Mesenchymal stem cell (in vitro differentiated cells and primary cell): ENCODE data around the gene CEMIP.

Source experiments
- DNase-seq: peaks from one replicate; pipeline ENCODE4 v3.0.0-alpha.2; 2013
- H2AFZ ChIP-seq: one replicate; pipeline ENCODE4 v1.6.1; 2013; ENCODE audit warnings: low read depth, mild to moderate bottlenecking, control low read depth, inconsistent platforms, low read length, moderate library complexity
- H2AK5ac ChIP-seq: 2 replicates; pipeline ENCODE4 v1.6.1; 2013; ENCODE audit warnings: low read length, moderate library complexity, mild to moderate bottlenecking, inconsistent platforms; ENCODE audit not compliant: severe bottlenecking
- H2BK120ac ChIP-seq: one replicate; pipeline ENCODE4 v1.6.1; 2013; ENCODE audit warnings: low read depth, mild to moderate bottlenecking, inconsistent platforms, low read length, moderate library complexity
- H2BK12ac ChIP-seq, 2 experiments: one replicate each; pipeline ENCODE4 v1.6.1; 2013; ENCODE audit warnings: inconsistent platforms in 2 of 2, low read length in 2 of 2, mild to moderate bottlenecking in 2 of 2, moderate library complexity in 2 of 2, control low read depth in 1 of 2
- H2BK15ac ChIP-seq: one replicate; pipeline ENCODE4 v1.6.1; 2013; ENCODE audit warnings: mild to moderate bottlenecking, low read depth, inconsistent platforms; ENCODE audit not compliant: poor library complexity, severe bottlenecking
- H2BK5ac ChIP-seq: 2 replicates; pipeline ENCODE4 v1.6.1; 2013; ENCODE audit warnings: low read depth, mild to moderate bottlenecking, low read length, control low read depth, inconsistent platforms; ENCODE audit not compliant: poor library complexity, severe bottlenecking
- H3K14ac ChIP-seq, 2 experiments: one replicate each; pipeline ENCODE4 v1.6.1; 2013; ENCODE audit warnings: inconsistent platforms in 2 of 2, low read length in 2 of 2, control low read depth in 1 of 2, mild to moderate bottlenecking in 1 of 2, moderate library complexity in 1 of 2
- H3K18ac ChIP-seq, 2 experiments: one replicate each; pipeline ENCODE4 v1.6.1; 2013; ENCODE audit warnings: inconsistent platforms in 2 of 2, low read length in 2 of 2, control low read depth in 1 of 2, low read depth in 1 of 2, mild to moderate bottlenecking in 1 of 2
- H3K23ac ChIP-seq, 2 experiments: one replicate each; pipeline ENCODE4 v1.6.1; 2013; ENCODE audit warnings: inconsistent platforms in 2 of 2, low read length in 2 of 2, mild to moderate bottlenecking in 2 of 2, moderate library complexity in 2 of 2, control low read depth in 1 of 2
- H3K27ac ChIP-seq: 2 replicates; pipeline ENCODE4 v1.5.1; 2013; ENCODE audit warnings: mild to moderate bottlenecking, moderate library complexity, low read length, control low read depth, inconsistent platforms; ENCODE audit not compliant: poor library complexity, severe bottlenecking
- H3K27me3 ChIP-seq, 2 experiments: 2 replicates each; pipeline versions ENCODE4 v1.6.1 to v1.7.0; 2013; ENCODE audit warnings: low read length in 2 of 2, mild to moderate bottlenecking in 2 of 2, moderate library complexity in 2 of 2, control low read depth in 1 of 2, inconsistent platforms in 1 of 2; ENCODE audit not compliant: control insufficient read depth in 1 of 2, insufficient read depth in 1 of 2
- H3K36me3 ChIP-seq, 2 experiments: 2 replicates each; pipeline versions ENCODE4 v1.6.1 to v1.7.0; 2013; ENCODE audit warnings: low read length in 2 of 2, control low read depth in 1 of 2, inconsistent platforms in 1 of 2, low read depth in 1 of 2, mild to moderate bottlenecking in 1 of 2; ENCODE audit not compliant: insufficient read depth in 2 of 2, control insufficient read depth in 1 of 2
- H3K4ac ChIP-seq, 2 experiments: one replicate each; pipeline ENCODE4 v1.6.1; 2013; ENCODE audit warnings: inconsistent platforms in 2 of 2, low read length in 2 of 2, mild to moderate bottlenecking in 2 of 2, moderate library complexity in 2 of 2, control low read depth in 1 of 2, low read depth in 1 of 2
- H3K4me1 ChIP-seq: 2 replicates; pipeline ENCODE4 v1.6.1; 2013; ENCODE audit warnings: low read depth, low read length, control low read depth; ENCODE audit not compliant: control insufficient read depth, insufficient read depth
- H3K4me2 ChIP-seq: 2 replicates; pipeline ENCODE4 v1.6.1; 2013; ENCODE audit warnings: low read length, mild to moderate bottlenecking, inconsistent platforms; ENCODE audit not compliant: poor library complexity, severe bottlenecking
- H3K4me3 ChIP-seq, 2 experiments: 2 replicates each; pipeline versions ENCODE4 v1.5.1 to v1.7.0; 2013; ENCODE audit warnings: low read length in 2 of 2, mild to moderate bottlenecking in 2 of 2, control low read depth in 1 of 2, low read depth in 1 of 2; ENCODE audit not compliant: insufficient read depth in 1 of 2
- H3K79me1 ChIP-seq: replicated peaks from 2 replicates; pipeline ENCODE4 v1.6.1; 2013; ENCODE audit warnings: mild to moderate bottlenecking, control low read depth, low read length, inconsistent platforms; ENCODE audit not compliant: poor library complexity, severe bottlenecking
- H3K9ac ChIP-seq: 2 replicates; pipeline ENCODE4 v1.7.0; 2013; ENCODE audit warnings: mild to moderate bottlenecking, low read length, moderate library complexity
- H3K9me3 ChIP-seq: 2 replicates; pipeline ENCODE4 v1.7.0; 2013; ENCODE audit warnings: mild to moderate bottlenecking, low read length; ENCODE audit not compliant: control insufficient read depth
- H4K8ac ChIP-seq: one replicate; pipeline ENCODE4 v1.6.1; 2013; ENCODE audit warnings: inconsistent platforms, mild to moderate bottlenecking, low read length, moderate library complexity
- H4K91ac ChIP-seq: one replicate; pipeline ENCODE4 v1.6.1; 2013; ENCODE audit warnings: mild to moderate bottlenecking, low read length, inconsistent platforms
- WGBS: methylation state at CpG from one replicate; pipeline ENCODE4 v1.1.7; 2013; ENCODE audit warnings: mixed read lengths; 5-methylcytosine and 5-hydroxymethylcytosine counted together

Gene CEMIP

GRCh38 chr15:80982839-80983238 is 203.7 kb downstream of the CEMIP start:
- Histone ChIP-seq H4K8ac (no peak overlapping the region), H2AFZ (no peak overlapping the region), H2BK15ac (no peak overlapping the region), H3K4ac (no peak overlapping the region), H3K4me2 (no peak overlapping the region), H2BK12ac (no peak overlapping the region), H3K79me1 (peaks cover 30% of the 10 kb centered on the region), H3K23ac (no peak overlapping the region), H3K27ac (no peak overlapping the region), H3K14ac (no peak overlapping the region), H3K27me3 (no peaks in the 10 kb centered on the region), H2BK5ac (no peak overlapping the region), H2AK5ac (no peak overlapping the region), H3K4me1 (peaks cover 2% of the 10 kb centered on the region), H3K4me3 (no peak overlapping the region), H3K9me3 (no peaks in the 10 kb centered on the region), H3K18ac (no peak overlapping the region), H3K9ac (no peak overlapping the region), H4K91ac (no peak overlapping the region), H2BK120ac (no peak overlapping the region), H3K36me3 (peaks cover 11 to 41% of the 10 kb centered on the region in 2 experiments)
- WGBS = 89% methylated on average over 5 of the region's 5 CpGs
- no peak for DNase-seq

- Histone ChIP-seq H3K23ac (no peak overlapping the region), H3K27me3 (no peaks in the 10 kb centered on the region), H3K18ac (no peak overlapping the region), H2BK15ac (no peak overlapping the region), H3K4ac (no peak overlapping the region), H3K9me3 (no peaks in the 10 kb centered on the region), H2AK5ac (no peak overlapping the region), H2BK5ac (no peak overlapping the region), H3K27ac (no peak overlapping the region), H2AFZ (no peak overlapping the region), H3K9ac (peak overlapping the region; percentile 59), H3K79me1 (peaks cover 24% of the 10 kb centered on the region), H3K36me3 (peaks cover 2 to 21% of the 10 kb centered on the region in 2 experiments), H4K8ac (no peak overlapping the region), H3K4me1 (no peaks in the 10 kb centered on the region), H2BK12ac (no peak overlapping the region), H3K14ac (no peak overlapping the region), H4K91ac (no peak overlapping the region), H3K4me2 (no peak overlapping the region), H3K4me3 (peak overlapping the region in 1 of 2 experiments; percentile 31), H2BK120ac (no peak overlapping the region)
- no peak for DNase-seq
- WGBS = 93% methylated on average over 9 of the region's 9 CpGs
Observed at GRCh38 chr15:80984856-80985255, 205.7 kb downstream of the CEMIP start.

- no peak overlapping the region for H2AK5ac ChIP-seq
- no peak overlapping the region for H3K4ac ChIP-seq
- H3K9ac ChIP-seq = no peak overlapping the region
- H2BK12ac ChIP-seq = no peak overlapping the region
- no peak overlapping the region for H2BK15ac ChIP-seq
- peaks cover 0 to 13% of the 10 kb centered on the region in 2 experiments for H3K36me3 ChIP-seq
- no peak overlapping the region for H4K91ac ChIP-seq
- H3K4me2 ChIP-seq = no peak overlapping the region
- no peak overlapping the region for H3K27ac ChIP-seq
- H3K9me3 ChIP-seq = no peaks in the 10 kb centered on the region
- H4K8ac ChIP-seq = no peak overlapping the region
- H3K14ac ChIP-seq = no peak overlapping the region
- no peak overlapping the region for H2BK120ac ChIP-seq
- H3K4me3 ChIP-seq = no peak overlapping the region
- DNase-seq = no peak
- no peak overlapping the region for H3K18ac ChIP-seq
- H3K4me1 ChIP-seq = no peaks in the 10 kb centered on the region
- H3K27me3 ChIP-seq = no peaks in the 10 kb centered on the region
- no peak overlapping the region for H3K23ac ChIP-seq
- peaks cover 21% of the 10 kb centered on the region for H3K79me1 ChIP-seq
- no peak overlapping the region for H2AFZ ChIP-seq
- whole genome bisulfite sequencing = 92% methylated on average over 4 of the region's 5 CpGs
- H2BK5ac ChIP-seq = no peak overlapping the region
Observed at GRCh38 chr15:80985981-80986380, 206.8 kb downstream of the CEMIP start.

- no peak overlapping the region for H2BK5ac ChIP-seq
- WGBS = 100% methylated on average over 1 of the region's 1 CpG
Observed at GRCh38 chr15:80986487-80986886, 207.3 kb downstream of the CEMIP start.

More at GRCh38 chr15:80986487-80986886, 207.3 kb downstream of the CEMIP start:
- H3K4ac ChIP-seq = no peak overlapping the region
- H2BK15ac ChIP-seq = no peak overlapping the region
- no peak overlapping the region for H2BK12ac ChIP-seq
- H3K27me3 ChIP-seq = no peaks in the 10 kb centered on the region
- no peak overlapping the region for H3K14ac ChIP-seq
- H3K18ac ChIP-seq = no peak overlapping the region
- no peak overlapping the region for H3K9ac ChIP-seq
- H3K23ac ChIP-seq = no peak overlapping the region
- H3K4me2 ChIP-seq = no peak overlapping the region
- H3K4me3 ChIP-seq = no peak overlapping the region
- H4K91ac ChIP-seq = no peak overlapping the region
- H3K79me1 ChIP-seq = peaks cover 20% of the 10 kb centered on the region
- no peak overlapping the region for H2AK5ac ChIP-seq
- DNase-seq = no peak
- peaks cover 0 to 13% of the 10 kb centered on the region in 2 experiments for H3K36me3 ChIP-seq
- H2AFZ ChIP-seq = no peak overlapping the region
- H3K4me1 ChIP-seq = no peaks in the 10 kb centered on the region
- H2BK120ac ChIP-seq = no peak overlapping the region
- H4K8ac ChIP-seq = no peak overlapping the region
- no peaks in the 10 kb centered on the region for H3K9me3 ChIP-seq
- H3K27ac ChIP-seq = no peak overlapping the region
